NCI-H2029 treated with DMSO at 0.1 percent for 48 hours (cell line): ENCODE results near the gene KIAA1549.
"Not testable (repeated sequence)": the region's sequence is repeated elsewhere in the genome, so short reads cannot be mapped to it uniquely, and the experiment has no call there.

Experiments
- DNase-seq: peaks from one replicate; lab custom pipeline; 2025; lab: John Stamatoyannopoulos, UW

KIAA1549 gene

GRCh38 chr7:138981332-138982203 is at the start of gene KIAA1549:
TSS of gene KIAA1549 (minus strand) at chr7:138981389. CDS start at chr7:138981269, 120 bp downstream.
- DNase-seq: no peak

- DNase-seq: no peak
Measured at GRCh38 chr7:139029353-139029752, 48.2 kb upstream of the KIAA1549 start.

- no peak for DNase-seq
Measured at GRCh38 chr7:139026551-139026950, 45.4 kb upstream of the KIAA1549 start.

GRCh38 chr7:139025861-139026260 is 44.7 kb upstream of the KIAA1549 start:
- DNase-seq: not testable (repeated sequence)

- no peak for DNase-seq
Measured at GRCh38 chr7:139023076-139023475, 41.9 kb upstream of the KIAA1549 start.

GRCh38 chr7:139022286-139022685 is 41.1 kb upstream of the KIAA1549 start:
- DNase-seq: no peak

- DNase-seq: no peak
Measured at GRCh38 chr7:139018910-139019309, 37.7 kb upstream of the KIAA1549 start.

- DNase-seq: peak; percentile 66
Measured at GRCh38 chr7:139016931-139017511, 35.8 kb upstream of the KIAA1549 start.

- DNase-seq: no peak
Measured at GRCh38 chr7:139011373-139011772, 30.2 kb upstream of the KIAA1549 start.

GRCh38 chr7:139004321-139005090 is 23.3 kb upstream of the KIAA1549 start:
- no peak for DNase-seq

GRCh38 chr7:138999414-138999813 is 18.2 kb upstream of the KIAA1549 start:
- no peak for DNase-seq

- no peak for DNase-seq
Measured at GRCh38 chr7:138992052-138992531, 10.9 kb upstream of the KIAA1549 start.

GRCh38 chr7:138987686-138988085 is 6.5 kb upstream of the KIAA1549 start:
- DNase-seq: no peak

GRCh38 chr7:138982204-138982623 is 1.0 kb upstream of the KIAA1549 start:
- no peak for DNase-seq

GRCh38 chr7:138980563-138981291 is 462 bp downstream of the KIAA1549 start:
- DNase-seq: no peak

- DNase-seq: no peak
Measured at GRCh38 chr7:138979988-138980562, 1.1 kb downstream of the KIAA1549 start.

GRCh38 chr7:138979226-138979979 is 1.8 kb downstream of the KIAA1549 start:
- no peak for DNase-seq

- no peak for DNase-seq
Measured at GRCh38 chr7:138978541-138979184, 2.5 kb downstream of the KIAA1549 start.

- DNase-seq: not testable (repeated sequence)
Measured at GRCh38 chr7:138976161-138976560, 5.0 kb downstream of the KIAA1549 start.
